Endodermal cell (in vitro differentiated cells): ENCODE measurements around the gene ZNF507. TPM values are rescaled to one million over a fixed set of nuclear protein-coding genes. Genes with fewer than 3 reads are reported as not detected.

Source experiments
- DNase-seq: peaks from one replicate; pipeline ENCODE4 v3.0.0-alpha.2; 2017
- H3K27ac ChIP-seq: 2 replicates; pipeline ENCODE4 v1.5.1; 2013; ENCODE audit warnings: mild to moderate bottlenecking, low read depth, low read length, moderate library complexity
- H3K27me3 ChIP-seq: 2 replicates; pipeline ENCODE4 v1.6.1; 2013; ENCODE audit warnings: mild to moderate bottlenecking, low read length, moderate library complexity; ENCODE audit not compliant: insufficient read depth, control insufficient read depth, poor library complexity, severe bottlenecking
- H3K36me3 ChIP-seq: 2 replicates; pipeline ENCODE4 v1.7.0; 2013; ENCODE audit warnings: mild to moderate bottlenecking, low read length, moderate library complexity; ENCODE audit not compliant: control insufficient read depth, insufficient read depth
- H3K4me1 ChIP-seq: one replicate; pipeline ENCODE4 v1.7.0; 2013; ENCODE audit warnings: low read length; ENCODE audit not compliant: control insufficient read depth, insufficient read depth
- H3K4me3 ChIP-seq: 2 replicates; pipeline ENCODE4 v1.5.1; 2013; ENCODE audit warnings: mild to moderate bottlenecking, low read length, moderate library complexity
- H3K9ac ChIP-seq: 2 replicates; pipeline ENCODE4 v1.6.1; 2013; ENCODE audit warnings: mild to moderate bottlenecking, low read length, moderate library complexity; ENCODE audit not compliant: poor library complexity, severe bottlenecking; ENCODE audit errors: extremely low read depth
- H3K9me3 ChIP-seq: 2 replicates; pipeline ENCODE4 v1.6.1; 2013; ENCODE audit warnings: mild to moderate bottlenecking, low read length, moderate library complexity; ENCODE audit not compliant: control insufficient read depth
- H3K27ac Mint-ChIP-seq: 2 replicates; pipeline ENCODE4 v1.8.0; 2020; ENCODE audit warnings: mixed read lengths
- H3K27me3 Mint-ChIP-seq: 2 replicates; pipeline ENCODE4 v1.8.0; 2021; ENCODE audit warnings: mild to moderate bottlenecking, mixed read lengths; ENCODE audit not compliant: insufficient read depth
- H3K36me3 Mint-ChIP-seq: 2 replicates; pipeline ENCODE4 v1.8.0; 2020; ENCODE audit warnings: low read depth, mixed read lengths
- H3K4me1 Mint-ChIP-seq: 2 replicates; pipeline ENCODE4 v1.8.0; 2020; ENCODE audit warnings: mixed read lengths
- H3K4me3 Mint-ChIP-seq: 2 replicates; pipeline ENCODE4 v1.8.0; 2020; ENCODE audit warnings: mild to moderate bottlenecking, moderate library complexity, mixed read lengths
- H3K9me3 Mint-ChIP-seq: 2 replicates; pipeline ENCODE4 v1.8.0; 2020; ENCODE audit warnings: mild to moderate bottlenecking, mixed read lengths
- WGBS, 2 experiments: methylation state at CpG; one replicate each; pipeline versions ENCODE4 v1.1.5 to v1.1.7; 2013; ENCODE audit warnings: missing lambda C conversion rate in 2 of 2, mixed read lengths in 1 of 2; ENCODE audit not compliant: insufficient coverage in 1 of 2, insufficient read length in 1 of 2; 5-methylcytosine and 5-hydroxymethylcytosine counted together
- total RNA-seq, 2 donors: library from RNA; stranded (reverse); fragmentation: NEBNext Ultra II Directional in 1 of 2; extraction: Animal tissue kit (Norgen Biotek cat#: 25700) in 1 of 2; gene quantifications; 2 replicates in 1 of 2; 3 replicates in 1 of 2; pipeline ENCODE4 v1.2.1, GENCODE V29; 2021
- TF ChIP-seq, protein P1 (sequence below): fragments of 200-600 bp; sonication (generic); conservative IDR thresholded peaks from 2 replicates; pipeline ENCODE4 v1.5.0; 2021; ENCODE audit warnings: antibody characterized with exemption, mild to moderate bottlenecking

Gene ZNF507
- total RNA-seq, 2 donors from 2014 or later = 28.0 to 32.5 TPM

DNA sequence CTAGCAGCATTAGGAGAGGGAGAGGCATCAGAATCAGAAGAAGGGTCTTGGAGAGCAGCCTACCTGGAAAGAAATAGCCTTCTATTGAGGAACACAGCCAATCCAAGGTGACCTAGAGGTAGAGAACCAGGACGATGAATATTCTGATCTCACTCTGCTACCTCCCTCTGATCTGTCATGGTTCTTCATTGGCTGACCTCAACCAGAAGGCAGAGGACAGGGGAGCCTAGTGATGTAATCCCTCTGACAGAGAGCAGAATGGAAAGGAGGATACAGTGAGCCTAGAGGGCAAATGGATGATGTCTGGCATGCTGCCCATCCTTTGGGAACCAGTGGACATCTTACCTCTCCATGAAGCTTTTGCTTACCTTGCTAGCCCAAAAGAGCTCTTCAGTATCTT is 3.6 kb downstream of the ZNF507 start:
- Mint-ChIP-seq H3K9me3 (peaks cover 3% of the 10 kb centered on the region), H3K27ac (no peak overlapping the region), H3K36me3 (peaks cover 37% of the 10 kb centered on the region), H3K4me3 (no peak overlapping the region), H3K27me3 (peaks cover 5% of the 10 kb centered on the region), H3K4me1 (peaks cover 15% of the 10 kb centered on the region)
- H3K4me1 ChIP-seq = peaks cover 5% of the 10 kb centered on the region
- no peak overlapping the region for H3K9ac ChIP-seq
- peaks cover 5% of the 10 kb centered on the region for H3K9me3 ChIP-seq
- H3K36me3 ChIP-seq = peaks cover 58% of the 10 kb centered on the region
- no peak overlapping the region for H3K4me3 ChIP-seq
- no peak for DNase-seq
- H3K27ac ChIP-seq = no peak overlapping the region
- TF ChIP-seq, protein P1, sequence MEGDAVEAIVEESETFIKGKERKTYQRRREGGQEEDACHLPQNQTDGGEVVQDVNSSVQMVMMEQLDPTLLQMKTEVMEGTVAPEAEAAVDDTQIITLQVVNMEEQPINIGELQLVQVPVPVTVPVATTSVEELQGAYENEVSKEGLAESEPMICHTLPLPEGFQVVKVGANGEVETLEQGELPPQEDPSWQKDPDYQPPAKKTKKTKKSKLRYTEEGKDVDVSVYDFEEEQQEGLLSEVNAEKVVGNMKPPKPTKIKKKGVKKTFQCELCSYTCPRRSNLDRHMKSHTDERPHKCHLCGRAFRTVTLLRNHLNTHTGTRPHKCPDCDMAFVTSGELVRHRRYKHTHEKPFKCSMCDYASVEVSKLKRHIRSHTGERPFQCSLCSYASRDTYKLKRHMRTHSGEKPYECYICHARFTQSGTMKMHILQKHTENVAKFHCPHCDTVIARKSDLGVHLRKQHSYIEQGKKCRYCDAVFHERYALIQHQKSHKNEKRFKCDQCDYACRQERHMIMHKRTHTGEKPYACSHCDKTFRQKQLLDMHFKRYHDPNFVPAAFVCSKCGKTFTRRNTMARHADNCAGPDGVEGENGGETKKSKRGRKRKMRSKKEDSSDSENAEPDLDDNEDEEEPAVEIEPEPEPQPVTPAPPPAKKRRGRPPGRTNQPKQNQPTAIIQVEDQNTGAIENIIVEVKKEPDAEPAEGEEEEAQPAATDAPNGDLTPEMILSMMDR = no peak
- H3K27me3 ChIP-seq = no peaks in the 10 kb centered on the region
- 94% methylated on average over 1 of the region's 1 CpG; no CpG with 5 or more reads in 1 of the 2 experiments for WGBS, 2 experiments

DNA sequence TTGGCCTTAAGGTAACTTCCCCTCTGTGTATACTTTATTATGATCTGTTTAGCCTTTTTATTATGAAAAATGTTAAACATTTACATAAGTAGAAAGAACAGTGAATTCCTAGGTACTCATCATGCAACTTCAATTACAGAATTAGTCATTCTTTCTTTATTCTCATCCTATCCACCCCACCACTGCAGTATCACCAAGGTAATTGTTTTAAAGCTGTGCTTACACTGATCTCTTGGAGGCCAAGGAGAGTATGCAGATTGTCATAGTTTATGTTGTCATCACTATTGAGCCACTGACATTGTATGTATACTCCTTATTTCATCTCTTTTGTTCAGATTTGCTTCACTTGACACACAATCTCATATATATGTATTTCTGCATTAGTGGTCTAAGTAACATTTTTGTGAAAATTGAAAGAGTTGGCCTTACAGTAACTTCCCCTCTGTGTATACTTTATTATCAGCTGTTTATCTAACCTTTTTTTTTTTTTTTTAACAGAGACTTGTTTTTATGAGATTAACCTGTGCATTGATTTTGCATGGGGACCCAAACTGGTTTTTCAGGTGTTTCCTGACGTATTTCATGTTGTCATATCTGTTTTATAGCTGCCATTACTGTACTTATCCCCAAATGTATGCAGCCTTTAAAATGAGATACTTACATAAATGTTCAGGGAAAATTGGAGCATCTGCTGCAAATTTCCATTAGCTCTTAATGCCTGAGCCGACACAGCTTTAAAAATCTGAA is 4.5 kb downstream of the ZNF507 start:
- Histone ChIP-seq H3K9ac (no peak overlapping the region), H3K4me3 (no peak overlapping the region), H3K27me3 (no peaks in the 10 kb centered on the region), H3K27ac (no peak overlapping the region), H3K36me3 (peaks cover 66% of the 10 kb centered on the region), H3K9me3 (peaks cover 3% of the 10 kb centered on the region), H3K4me1 (peaks cover 5% of the 10 kb centered on the region)
- no peaks in the 10 kb centered on the region for H3K27me3 Mint-ChIP-seq
- 100% methylated on average over 2 of the region's 2 CpGs for WGBS, 2 experiments
- H3K4me3 Mint-ChIP-seq = no peak overlapping the region
- no peak for DNase-seq
- H3K9me3 Mint-ChIP-seq = no peaks in the 10 kb centered on the region
- no peak overlapping the region for H3K27ac Mint-ChIP-seq
- peaks cover 45% of the 10 kb centered on the region for H3K36me3 Mint-ChIP-seq
- H3K4me1 Mint-ChIP-seq = peaks cover 15% of the 10 kb centered on the region
- TF ChIP-seq, protein P1 = no peak

DNA sequence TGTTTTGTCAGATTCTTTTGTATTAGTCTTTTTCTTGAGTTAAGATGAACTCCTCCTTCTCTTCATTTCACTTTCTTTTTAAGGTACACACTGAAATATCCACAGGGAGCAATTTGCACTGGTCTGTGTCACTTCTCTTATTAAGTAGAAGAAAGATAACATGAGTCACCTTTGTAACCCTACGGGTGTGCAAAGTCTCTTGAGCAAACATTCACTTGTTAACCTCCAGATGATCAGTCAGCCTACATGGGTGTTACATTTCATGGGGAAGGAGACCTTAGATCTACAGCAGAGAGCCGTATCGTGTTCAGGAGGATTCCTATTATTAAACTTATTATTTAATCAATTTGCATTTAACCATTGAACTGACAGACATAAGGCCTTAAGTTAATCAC is 5.1 kb downstream of the ZNF507 start:
- Histone ChIP-seq H3K27ac (no peak overlapping the region), H3K27me3 (no peaks in the 10 kb centered on the region), H3K9ac (no peak overlapping the region), H3K36me3 (peaks cover 72% of the 10 kb centered on the region), H3K4me1 (peaks cover 5% of the 10 kb centered on the region), H3K9me3 (peaks cover 6% of the 10 kb centered on the region), H3K4me3 (no peak overlapping the region)
- DNase-seq = no peak
- Mint-ChIP-seq H3K27me3 (no peaks in the 10 kb centered on the region), H3K36me3 (peaks cover 51% of the 10 kb centered on the region), H3K27ac (no peak overlapping the region), H3K9me3 (no peaks in the 10 kb centered on the region), H3K4me3 (no peak overlapping the region), H3K4me1 (peaks cover 15% of the 10 kb centered on the region)
- TF ChIP-seq, protein P1 = no peak
- 92 to 100% methylated on average over 1 to 3 of the region's 3 CpGs for WGBS, 2 experiments
